GM13976 (cell line): Measurements from ENCODE around the gene BACH2.

Source experiments
- DNase-seq: peaks from one replicate; pipeline ENCODE4 v3.0.0; 2012; ENCODE audit warnings: low spot score
- CTCF ChIP-seq: IDR thresholded peaks from 2 replicates; pipeline ENCODE4 v1.5.1; 2012; ENCODE audit warnings: borderline replicate concordance, mild to moderate bottlenecking; ENCODE audit not compliant: insufficient read depth; ENCODE audit errors: extremely low read depth, missing control alignments, control extremely low read depth
- in situ Hi-C: fragments of 300-500 bp; cut with MboI; formaldehyde crosslinking; loops from one replicate; pipeline ENCODE4 v1.12.0; 2022; ENCODE audit warnings: low sequenced_read_pairs, mixed read lengths, inconsistent platforms; ENCODE audit not compliant: unreplicated experiment

Gene BACH2

GRCh38 chr6:90261801-90262200 is 34.8 kb downstream of the BACH2 start:
- no peak for DNase-seq
- TF ChIP-seq CTCF: no peak
- in situ Hi-C loops: no loop called here

- in situ Hi-C loops: no loop called here
- DNase-seq: no peak
- no peak for TF ChIP-seq CTCF
Observed at GRCh38 chr6:90257486-90257738, 39.2 kb downstream of the BACH2 start.

GRCh38 chr6:90256698-90257485 is 39.8 kb downstream of the BACH2 start:
- TF ChIP-seq CTCF: no peak
- in situ Hi-C loops: no loop called here
- DNase-seq: no peak

- in situ Hi-C loops: no loop called here
- TF ChIP-seq CTCF: no peak
- DNase-seq: no peak
Observed at GRCh38 chr6:90253631-90254030, 43.0 kb downstream of the BACH2 start.

- peak; percentile 8 for DNase-seq
- no peak for TF ChIP-seq CTCF
- in situ Hi-C loops: no loop called here
Observed at GRCh38 chr6:90251295-90251992, 45.2 kb downstream of the BACH2 start.

GRCh38 chr6:90250405-90250804 is 46.2 kb downstream of the BACH2 start:
- in situ Hi-C loops: no loop called here
- no peak for TF ChIP-seq CTCF
- no peak for DNase-seq
